ENCODE results near the gene ARHGAP25. TPM values are rescaled to one million over a fixed set of nuclear protein-coding genes. Genes with fewer than 3 reads are reported as not detected.

The ARHGAP25 gene
- total RNA-seq, 1 donor from 2014 or later = 12.1 TPM

- DNase-seq = no peak
Measured at GRCh38 chr2:68744366-68744912, 9.8 kb downstream of the ARHGAP25 start.

DNA sequence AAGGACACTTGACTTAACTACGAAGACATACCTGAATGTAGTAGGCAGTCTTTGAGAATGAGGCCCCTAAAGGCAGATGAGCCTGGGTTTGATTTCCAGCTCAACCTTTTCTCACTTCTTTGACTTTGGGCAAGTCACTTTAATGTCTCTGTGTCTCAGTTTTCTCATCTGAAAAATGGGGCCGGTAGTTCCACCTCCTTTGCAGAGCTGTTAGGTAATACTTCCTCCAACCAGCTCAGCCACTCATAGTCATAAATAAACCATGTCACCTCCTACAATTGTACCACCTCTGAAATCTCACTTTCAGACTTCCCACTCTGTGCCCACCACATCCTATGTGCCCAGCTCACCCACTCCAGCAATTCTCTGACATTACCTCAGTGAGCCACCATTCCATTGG is 10.4 kb downstream of the ARHGAP25 start:
- DNase-seq = no peak

GRCh38 chr2:68746408-68746807 is 11.8 kb downstream of the ARHGAP25 start:
- DNase-seq = no peak

DNA sequence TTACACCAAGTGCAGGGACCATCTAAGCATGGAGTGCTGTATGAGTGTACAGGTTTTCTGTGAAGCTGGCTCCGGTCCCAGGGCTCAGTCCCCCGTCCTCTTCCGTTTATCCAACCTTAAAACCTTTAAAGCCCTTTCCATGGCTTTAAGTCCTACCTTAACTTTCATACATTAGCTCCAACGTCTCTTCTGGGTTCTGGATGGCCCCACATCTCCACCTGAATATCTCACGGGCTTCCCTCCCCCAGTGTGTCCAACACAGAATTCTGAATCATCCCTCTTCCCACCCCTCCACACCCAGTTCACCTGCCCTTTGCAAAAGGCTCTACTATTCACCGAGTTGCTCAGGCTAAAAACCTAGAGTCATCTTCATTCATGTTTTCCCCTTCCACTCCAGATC is 12.8 kb downstream of the ARHGAP25 start:
- DNase-seq = no peak

DNA sequence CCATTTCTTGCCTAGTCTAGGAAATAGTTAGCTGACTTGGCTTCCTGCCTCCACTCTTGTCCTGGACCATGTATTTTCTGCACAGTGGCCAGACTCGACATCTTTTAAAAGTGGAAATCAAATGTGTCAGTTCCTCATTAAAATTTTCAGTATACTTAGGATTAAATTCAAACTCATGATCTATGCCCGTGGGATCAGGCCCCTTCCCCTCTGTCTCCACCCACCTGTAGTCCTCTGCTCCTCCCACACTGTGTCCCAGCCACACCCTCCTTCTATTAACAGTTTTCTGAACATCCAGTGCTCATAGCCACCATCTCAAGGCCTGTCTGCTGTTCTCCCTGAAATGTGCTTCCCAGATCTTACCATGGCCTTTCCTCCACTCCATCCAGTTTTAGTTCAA is 13.3 kb downstream of the ARHGAP25 start:
- DNase-seq = no peak

DNA sequence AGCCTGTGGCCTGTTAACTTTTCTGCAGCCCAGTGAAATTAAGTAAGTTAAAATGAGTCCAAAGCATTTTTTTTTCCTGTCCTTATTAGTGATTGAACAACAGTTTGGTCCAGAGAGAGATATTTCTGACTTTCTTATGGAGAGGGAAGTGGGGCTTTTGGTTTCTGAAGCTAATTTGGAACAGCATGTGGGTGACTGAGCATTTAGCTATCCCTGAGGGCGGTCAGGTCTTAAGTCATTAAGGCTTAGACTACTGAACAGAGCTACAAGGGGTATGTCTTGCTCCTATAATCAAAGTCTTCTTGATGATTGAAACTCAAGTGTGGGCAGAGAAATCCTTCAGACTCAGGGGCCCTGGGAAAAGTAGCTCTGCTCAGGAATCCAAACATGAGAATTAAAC is 14.0 kb downstream of the ARHGAP25 start:
- DNase-seq = no peak

DNA sequence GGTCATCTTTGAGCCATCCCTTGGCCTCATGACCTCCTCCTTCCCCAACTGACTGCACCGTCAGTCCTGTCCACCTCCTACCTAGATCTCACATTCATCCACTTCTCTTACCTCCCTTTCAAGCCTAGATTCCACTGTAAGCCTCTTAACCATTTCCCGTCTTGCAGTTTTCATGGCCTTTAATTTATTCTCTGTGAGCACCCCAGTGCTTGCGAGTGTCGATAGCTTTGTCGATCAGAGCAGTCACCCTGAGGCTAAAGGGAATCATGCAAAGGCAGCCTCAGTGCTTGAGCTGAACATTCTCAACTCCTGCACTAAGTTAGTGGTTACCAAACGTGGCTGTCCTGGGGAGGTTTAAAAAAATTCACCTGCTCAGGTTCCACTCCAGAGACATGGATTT is 14.7 kb downstream of the ARHGAP25 start:
- no peak for DNase-seq

- no peak for DNase-seq
Measured at GRCh38 chr2:68750592-68751396, 16.2 kb downstream of the ARHGAP25 start.

DNA sequence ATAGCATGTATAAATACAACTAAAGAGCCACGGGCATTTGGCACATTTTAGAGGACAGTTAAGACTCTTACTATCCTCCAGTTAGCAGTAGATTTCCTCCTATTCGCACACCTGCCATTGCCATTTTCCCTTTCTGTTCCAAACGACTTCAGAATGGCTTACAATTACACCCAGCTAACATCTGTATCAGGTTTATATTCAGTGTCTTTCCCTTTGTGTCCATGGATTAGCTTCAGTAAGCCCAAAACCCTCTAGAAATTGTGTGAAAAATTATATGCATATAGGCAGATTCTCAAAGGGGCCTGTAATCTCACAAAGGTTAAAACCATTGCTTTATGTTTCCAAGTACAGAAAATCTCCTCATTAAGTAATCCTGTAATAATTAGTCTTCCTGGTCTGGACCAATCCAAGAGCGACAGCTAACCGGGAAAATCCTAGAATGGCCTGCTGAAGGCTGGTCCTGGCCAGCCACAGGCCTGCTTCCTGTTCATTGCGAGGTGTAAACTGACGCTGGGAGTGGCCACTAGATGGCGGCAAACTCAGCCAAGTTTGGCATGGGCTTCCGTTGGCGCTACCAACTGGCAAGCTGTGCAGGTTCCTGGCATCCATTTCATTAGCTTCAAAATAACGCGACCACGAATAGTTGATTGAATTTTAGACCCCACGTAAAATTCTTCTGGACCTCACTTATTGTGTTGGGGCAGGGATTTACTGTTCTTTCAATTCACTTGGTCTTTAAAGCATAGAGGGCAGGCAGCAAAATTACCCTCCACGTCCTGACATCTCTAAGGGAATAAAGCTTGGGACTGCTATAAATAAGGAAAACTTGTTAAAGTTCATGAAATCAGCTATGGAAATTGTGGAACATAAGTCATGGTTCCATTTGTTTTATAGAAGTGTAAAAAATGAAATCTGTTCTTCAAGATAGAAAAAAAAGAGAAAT is 17.1 kb downstream of the ARHGAP25 start:
- DNase-seq = peak; percentile 97

DNA sequence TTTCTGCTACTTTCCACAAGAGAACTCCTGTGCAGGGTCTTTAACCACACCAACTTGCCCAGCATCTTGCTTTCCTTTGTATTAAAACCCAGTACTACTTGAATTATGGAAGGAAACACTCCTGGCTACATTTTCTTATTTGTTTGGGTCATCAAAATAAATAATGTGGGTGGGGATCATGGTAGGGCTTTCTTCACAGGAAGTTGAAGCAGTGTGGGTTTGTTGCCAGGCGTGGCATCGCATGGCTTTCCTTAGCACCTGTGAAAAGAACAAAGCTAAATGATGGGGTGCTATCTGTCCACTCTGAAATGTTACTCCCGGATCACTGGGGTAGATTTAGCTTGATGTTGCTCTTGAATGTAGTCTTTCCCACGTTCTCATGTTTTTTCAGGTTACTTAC is 18.7 kb downstream of the ARHGAP25 start:
- no peak for DNase-seq

- peak; percentile 38 for DNase-seq
Measured at GRCh38 chr2:68755071-68755470, 20.5 kb downstream of the ARHGAP25 start.

DNA sequence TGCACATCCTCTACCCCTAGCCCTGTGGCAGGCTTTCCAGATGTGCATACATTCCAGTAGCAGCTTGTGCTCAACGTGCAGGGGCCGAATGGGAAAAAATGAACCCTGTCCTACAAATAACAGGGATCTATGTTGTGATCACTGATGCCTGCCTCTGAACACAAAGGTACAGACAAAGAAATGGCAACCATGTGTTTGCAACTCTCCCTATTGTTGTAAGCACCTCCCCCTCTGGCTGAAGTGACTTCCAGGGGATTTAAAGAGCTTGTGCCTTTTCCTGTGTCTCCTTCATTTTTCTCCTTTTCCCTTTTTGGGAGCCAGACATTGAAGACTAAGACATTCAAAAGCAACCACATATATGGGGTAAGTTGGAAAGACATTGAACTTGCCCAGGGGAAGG is 21.6 kb downstream of the ARHGAP25 start:
- DNase-seq = peak; percentile 21

GRCh38 chr2:68757081-68757480 is 22.5 kb downstream of the ARHGAP25 start:
- no peak for DNase-seq

- DNase-seq = no peak
Measured at GRCh38 chr2:68762100-68762499, 27.5 kb downstream of the ARHGAP25 start.

DNA sequence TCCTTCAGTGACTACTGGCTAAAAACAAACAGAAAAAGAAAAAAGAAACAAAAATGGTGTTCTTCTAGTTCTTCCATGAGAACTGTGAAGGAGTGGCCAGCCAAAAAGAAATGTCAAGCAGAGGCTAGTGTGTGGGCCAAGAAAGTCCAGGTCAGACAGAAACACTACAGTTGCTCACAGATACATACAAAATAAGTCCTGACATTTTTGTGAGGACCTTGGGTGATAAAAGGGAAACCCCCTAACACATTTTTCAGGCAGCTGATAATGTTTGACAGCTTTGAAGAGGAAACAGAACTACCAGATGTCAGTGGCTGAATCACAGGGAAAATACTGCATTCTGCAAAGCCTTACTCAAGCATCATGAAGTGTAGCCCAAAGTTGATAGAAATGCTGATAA is 28.1 kb downstream of the ARHGAP25 start:
- peak; percentile 49 for DNase-seq

DNA sequence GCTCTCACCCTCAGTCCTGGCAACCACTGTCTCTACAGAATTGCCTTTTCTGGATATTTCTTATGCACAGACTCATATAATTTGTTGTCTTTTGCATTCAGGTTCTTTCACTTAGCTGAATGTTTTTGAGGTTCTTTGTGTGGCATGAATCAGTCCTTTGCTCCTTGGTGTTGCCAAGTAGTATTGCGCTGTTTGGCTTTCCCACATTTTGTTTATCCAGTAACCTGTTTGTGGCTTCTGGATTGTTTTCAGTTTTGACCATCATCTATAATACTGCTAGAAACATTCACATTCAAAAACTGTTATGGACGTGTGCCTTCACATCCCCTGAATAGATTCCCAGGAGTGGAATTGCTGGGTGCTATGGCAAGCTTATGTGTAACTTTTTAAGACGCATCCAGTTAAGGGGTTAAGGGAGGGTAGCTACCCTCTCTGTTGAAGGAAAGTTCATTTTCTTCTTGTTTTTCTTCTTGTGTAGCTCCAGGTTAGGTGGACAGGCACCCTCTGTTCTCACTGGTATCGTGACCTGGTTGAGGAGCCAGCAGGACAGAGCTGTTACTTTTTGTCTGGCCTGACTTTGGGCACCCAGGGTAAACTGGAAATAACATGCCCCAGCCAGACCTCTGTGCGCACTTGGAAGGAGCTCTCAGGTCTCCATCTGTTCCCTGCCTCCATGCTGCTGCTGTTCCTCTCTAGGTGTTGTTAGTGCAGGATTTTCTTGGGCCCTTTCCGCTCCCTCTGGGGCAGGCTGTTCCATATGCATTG is 29.6 kb downstream of the ARHGAP25 start:
- no peak for DNase-seq

DNA sequence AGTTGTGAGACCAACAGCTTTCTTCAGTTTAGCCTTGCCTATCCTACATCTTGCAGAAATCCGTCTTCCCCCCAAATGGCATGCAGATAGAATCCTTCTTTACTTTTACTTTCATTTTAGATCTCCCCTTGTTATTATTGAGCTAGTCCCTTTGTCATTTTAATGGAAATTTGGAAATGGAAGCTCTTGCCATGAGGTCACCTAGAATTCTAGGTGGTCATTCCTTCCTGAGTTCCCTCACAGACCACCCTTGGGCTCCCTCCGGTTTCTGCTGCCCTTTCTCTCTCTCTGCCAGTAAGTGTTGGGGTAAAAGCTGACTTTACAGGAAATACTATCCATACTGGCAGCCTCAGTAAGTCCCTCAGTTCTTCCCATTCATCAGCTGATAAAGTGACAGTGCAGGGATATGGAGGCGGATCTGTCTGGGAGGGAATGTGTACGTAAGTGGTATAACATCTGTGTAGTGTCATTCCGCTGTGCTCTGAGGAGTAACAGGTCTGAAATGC is 30.2 kb downstream of the ARHGAP25 start:
- DNase-seq = no peak

DNA sequence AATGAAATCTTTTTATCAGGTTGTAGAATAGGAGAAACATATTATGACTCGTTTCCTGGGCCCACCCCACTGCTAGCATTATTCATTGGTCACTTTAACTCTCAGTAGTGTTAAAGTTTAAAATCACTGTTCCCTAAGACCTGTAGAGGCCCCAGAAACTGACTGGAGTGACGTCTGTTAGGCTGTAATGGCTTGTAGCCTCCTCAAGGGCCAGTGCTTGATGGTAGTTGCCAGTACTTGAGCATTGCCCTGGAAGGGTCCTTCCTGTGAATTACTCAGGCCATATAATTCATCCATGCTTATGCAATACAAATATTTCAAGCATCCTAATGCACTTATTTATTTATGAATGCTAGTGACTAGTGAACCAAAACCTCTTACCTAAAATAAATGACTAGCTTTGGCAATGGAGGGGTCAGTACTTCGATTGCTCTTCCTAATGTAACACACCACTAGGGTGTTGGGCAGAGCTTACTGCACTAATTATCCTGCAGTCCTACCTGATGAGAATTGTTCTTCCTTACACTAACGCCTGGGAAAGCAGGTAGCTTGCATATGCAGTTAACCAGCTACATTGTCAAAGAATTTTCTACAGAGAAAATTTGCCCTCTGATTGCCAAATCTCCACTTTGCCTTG is 31.2 kb downstream of the ARHGAP25 start:
- DNase-seq = no peak

GRCh38 chr2:68766376-68766845 is 31.8 kb downstream of the ARHGAP25 start:
- DNase-seq = peak; percentile 56

GRCh38 chr2:68767031-68767961 is 32.7 kb downstream of the ARHGAP25 start:
- no peak for DNase-seq

GRCh38 chr2:68767996-68768395 is 33.4 kb downstream of the ARHGAP25 start:
- DNase-seq = no peak

Data from dermis blood vessel endothelial cell (primary cell).